NCI-H510A treated with DMSO at 0.1 percent for 48 hours (cell line): ENCODE measurements around the gene SHMT1.
"Not testable (repeated sequence)": the region's sequence is repeated elsewhere in the genome, so short reads cannot be mapped to it uniquely, and the experiment has no call there.

Experiments
- DNase-seq: peaks from one replicate; lab custom pipeline; 2025; lab: John Stamatoyannopoulos, UW

SHMT1 gene

DNA sequence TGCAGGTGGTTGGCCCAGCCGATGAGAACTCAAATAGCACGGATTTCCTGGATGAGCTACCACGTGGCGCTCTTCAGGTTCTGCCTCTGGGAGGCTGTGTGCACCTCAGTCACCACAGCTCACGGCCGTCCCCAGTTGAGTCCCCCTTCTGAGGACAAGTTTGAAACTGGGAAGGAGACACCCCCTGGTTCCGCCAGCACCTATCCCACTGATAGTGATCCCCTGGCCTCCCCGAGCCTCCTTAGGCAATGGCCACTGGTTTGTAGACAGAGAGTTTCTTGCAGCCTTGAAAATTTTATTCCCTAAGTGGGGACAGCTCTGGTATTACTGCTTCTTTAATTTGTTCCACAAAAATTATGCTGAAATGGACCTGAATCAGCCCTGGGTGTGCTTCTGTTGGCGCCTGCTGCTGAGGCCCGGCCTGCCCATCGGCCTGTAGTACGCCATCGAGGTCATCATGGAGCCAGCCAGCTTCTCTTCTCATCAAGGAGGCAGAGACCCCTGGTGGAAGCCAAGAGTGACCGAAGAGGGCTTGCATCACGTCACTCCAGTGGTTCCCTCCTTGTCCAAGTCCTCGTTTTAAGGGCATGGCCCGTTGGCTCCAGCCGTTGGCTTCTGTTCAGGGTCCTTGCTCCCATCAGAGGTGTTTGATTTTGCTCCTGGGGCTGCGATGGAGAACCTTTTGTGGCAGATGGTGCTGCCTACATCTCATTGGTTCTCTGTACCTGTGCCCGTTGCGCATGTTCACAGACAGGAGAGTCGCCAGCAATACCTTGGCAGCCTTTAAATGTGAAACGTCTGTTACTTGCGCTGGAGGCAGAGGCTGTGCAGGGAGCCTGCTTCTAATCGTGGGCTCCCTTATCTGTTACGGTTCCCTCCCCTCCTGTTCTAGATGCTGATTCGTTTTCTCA, 39.0 kb downstream of the SHMT1 start:
- DNase-seq: no peak

DNA sequence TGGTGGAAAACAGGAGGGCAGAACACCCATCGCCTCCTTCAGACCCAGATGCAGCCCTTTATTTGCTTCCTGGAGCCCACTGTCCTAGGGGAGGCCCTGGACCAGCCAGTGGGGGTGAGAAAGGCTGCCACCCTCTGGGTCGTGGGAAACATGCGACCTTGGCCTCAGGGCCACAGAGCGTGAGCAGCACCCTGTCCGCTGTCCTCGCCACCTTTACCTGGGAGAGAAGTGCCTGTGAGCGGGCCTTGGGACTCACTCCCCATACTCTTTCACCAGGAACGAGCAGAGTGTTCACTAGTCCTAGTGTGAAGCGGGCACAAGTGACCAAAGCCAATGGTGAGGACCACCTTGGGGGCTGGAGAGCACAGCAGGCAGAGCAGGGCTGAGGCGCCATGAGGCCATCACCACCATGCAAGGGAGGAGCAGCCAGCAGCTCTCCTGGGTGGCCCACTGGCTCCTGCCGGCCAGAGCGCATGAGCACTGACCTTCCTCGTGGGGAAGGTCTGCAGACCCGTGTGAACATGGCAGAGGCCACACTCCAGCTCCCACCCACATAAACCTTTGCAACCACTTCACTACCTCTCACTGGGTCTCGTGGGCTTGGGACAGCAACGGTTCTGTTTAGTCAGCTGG, 39.7 kb downstream of the SHMT1 start:
- DNase-seq: no peak

DNA sequence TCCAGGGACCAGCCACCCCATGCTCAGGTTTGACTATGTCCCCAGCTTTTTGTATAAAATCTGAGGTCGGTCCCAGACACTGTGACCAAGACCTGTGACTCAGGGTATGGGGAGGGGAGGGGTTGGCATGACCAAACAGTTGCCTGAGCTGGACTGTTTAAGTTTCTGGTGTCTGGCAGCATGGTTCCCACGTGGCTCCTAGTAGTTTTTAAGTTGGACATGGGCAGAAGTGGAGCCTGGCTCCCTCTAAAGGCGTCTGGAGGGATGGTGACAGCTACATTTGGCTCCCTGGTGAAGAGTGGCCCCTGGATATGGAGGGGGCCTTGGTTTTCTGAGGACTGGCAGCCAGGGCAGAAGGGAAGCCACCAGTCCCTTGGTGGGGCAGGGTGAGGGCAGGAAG, 40.3 kb downstream of the SHMT1 start:
- no peak for DNase-seq

DNA sequence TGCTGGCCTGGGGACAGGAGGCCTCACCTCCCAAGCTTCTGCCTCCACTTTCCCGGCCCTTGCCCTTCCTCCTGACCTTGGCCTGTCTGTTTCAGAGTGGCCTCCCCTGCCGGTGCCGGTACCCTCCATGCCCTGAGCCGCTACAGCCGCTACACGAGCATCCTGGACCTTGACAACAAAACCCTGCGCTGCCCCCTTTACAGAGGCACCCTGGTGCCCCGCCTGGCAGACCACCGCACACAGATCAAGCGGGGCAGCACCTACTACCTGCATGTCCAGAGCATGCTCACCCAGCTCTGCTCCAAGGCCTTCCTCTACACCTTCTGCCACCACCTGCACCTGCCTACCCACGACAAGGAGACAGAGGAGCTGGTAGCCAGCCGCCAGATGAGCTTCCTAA, 40.8 kb downstream of the SHMT1 start:
- DNase-seq: no peak

DNA sequence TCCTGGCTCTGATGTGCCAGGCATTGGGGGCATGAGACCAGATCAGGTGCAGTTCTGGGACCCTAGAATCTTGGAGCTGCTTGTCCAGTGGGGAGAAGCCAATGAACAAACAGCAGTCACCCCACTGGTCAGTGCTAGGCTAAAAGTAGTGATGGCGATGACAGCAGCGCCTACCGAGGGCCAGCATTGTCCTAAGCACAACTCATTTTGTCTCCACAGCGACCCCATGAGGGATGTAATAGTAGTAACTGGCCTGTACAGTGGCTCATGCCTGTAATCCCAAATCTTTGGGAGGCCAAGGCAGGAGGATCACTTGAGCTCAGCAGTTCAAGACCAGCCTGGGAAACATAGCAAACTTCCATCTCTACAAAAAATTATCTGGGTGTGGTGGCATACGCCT, 42.0 kb downstream of the SHMT1 start:
- no peak for DNase-seq

DNA sequence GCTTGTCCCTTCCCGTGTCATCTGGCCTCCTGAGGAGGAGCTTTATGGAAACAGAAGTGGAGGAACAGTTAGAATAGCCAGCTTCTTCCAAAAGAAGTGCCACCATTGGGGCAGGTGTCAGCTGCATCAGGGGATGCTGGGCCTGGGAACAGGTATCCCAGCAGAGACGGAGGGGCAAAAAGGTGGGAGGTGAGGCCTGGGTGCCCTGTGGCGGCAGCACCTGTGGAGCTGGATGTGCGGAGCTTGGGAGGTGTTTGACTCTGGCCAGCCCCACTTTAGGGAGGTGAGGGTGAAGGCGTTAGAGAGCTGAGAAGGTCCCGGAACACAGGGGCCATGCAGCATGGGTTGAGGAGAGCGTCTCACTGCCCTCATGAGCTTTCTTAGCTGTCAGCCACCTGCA, 43.0 kb downstream of the SHMT1 start:
- no peak for DNase-seq

DNA sequence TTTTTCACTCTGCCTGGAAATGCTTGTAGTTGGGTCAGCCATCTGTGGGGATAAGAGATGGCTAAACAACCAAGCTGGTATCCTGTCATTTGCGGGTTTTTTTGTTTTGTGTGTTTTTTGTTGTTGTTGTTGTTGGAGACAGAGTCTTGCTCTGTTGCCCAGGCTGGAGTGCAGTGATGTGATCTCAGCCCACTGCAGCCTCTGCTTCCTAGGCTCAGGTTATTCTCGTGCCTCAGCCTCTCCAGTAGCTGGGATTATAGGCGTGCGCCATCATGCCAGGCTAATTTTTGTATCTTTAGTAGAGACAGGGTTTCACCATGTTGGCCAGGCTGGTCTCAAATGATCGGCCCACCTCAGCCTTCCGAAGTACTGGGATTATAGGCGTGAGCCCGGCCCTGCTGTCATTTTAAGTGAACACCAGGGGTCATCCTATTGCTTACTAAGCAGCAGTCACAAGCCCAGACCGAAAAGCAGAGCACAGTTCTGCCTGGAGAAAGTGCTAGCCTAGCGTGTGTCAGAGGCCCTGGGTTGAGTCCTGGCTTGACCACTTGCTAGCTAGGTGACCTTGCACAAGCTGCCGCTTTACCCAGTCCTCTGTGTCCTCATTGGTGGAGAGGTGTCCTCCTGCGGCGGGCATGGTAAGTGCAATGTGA, 43.6 kb downstream of the SHMT1 start:
- DNase-seq: peak; percentile 46

DNA sequence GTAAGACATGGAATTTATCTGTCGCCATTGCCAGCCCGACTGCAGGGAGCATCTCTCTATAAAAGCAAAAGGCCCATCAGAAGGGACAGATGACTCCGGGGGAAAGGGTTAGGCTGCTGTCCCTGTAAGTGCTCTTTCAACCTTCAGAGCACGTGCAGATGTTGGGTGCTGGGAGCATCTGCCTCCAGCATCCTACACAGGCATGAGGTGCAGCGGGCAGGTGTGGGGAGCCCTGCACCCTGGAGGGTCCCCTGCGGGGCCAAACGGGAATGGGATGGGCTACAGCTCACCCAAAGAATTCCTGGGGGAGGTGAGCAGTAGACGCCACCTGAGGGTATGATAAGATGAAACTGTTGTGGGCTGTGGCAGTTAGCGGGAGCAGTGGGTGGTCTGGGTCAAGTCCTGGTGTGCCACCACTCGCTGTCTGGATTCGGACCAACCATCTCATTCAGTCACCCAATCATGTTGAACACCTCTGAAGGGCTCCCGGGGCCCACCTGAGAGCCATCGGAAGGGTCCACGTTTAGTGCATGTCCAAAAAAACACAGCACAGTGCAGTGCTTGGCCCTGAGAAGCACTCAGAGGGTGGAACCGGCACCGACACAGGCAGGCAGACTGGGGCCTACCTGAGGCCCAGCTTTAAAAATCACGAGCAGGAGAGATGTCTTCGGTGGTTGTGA, 44.4 kb downstream of the SHMT1 start:
- no peak for DNase-seq

DNA sequence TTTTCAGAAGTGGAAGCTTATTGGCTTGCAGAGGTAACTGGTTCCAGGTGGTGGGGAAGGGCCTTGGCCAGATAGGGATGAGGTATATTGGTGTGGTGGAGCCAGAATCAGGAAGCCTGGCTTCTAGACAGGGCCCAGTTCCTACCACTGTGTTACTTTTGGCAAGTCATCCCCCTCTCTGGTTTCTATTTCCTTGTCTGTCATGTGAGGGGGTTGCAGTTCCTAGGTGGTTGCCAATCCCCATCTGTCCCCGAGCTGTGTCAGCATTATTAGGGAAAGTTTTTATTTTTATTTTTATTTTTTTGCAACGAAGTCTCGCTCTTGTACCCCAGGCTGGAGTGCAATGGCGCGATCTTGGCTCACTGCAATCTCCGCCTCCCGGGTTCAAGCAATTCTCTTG, 45.2 kb downstream of the SHMT1 start:
- DNase-seq: no peak

DNA sequence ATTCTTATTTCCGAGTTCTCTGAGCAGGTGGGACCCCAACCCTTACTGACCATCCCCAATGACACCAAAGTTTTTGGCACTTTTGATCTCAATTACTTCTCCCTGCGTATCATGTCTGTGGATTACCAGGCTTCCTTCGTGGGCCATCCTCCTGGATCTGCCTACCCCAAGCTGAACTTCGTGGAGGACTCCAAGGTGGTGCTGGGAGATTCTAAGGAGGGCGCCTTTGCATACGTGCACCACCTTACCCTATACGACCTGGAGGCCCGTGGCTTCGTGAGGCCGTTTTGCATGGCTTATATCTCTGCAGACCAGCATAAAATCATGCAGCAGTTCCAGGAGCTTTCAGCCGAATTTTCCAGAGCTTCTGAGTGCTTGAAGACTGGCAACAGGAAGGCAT, 47.4 kb downstream of the SHMT1 start:
- DNase-seq: no peak

DNA sequence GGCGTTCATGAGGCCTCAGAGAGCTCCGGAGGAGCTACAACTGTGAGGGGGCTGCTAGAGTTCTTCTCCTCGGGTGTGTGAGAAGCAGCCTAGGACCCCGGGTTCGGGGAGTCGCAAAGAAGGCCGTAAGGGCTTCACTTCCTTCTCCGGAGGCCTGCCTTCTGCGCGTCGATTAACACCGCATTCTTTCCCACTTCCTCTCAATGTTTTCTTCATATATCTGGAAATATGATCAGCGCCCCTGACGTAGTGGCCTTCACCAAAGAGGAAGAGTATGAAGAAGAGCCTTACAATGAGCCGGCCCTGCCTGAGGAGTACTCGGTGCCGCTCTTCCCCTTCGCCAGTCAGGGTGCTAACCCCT, 47.8 kb downstream of the SHMT1 start:
- no peak for DNase-seq

DNA sequence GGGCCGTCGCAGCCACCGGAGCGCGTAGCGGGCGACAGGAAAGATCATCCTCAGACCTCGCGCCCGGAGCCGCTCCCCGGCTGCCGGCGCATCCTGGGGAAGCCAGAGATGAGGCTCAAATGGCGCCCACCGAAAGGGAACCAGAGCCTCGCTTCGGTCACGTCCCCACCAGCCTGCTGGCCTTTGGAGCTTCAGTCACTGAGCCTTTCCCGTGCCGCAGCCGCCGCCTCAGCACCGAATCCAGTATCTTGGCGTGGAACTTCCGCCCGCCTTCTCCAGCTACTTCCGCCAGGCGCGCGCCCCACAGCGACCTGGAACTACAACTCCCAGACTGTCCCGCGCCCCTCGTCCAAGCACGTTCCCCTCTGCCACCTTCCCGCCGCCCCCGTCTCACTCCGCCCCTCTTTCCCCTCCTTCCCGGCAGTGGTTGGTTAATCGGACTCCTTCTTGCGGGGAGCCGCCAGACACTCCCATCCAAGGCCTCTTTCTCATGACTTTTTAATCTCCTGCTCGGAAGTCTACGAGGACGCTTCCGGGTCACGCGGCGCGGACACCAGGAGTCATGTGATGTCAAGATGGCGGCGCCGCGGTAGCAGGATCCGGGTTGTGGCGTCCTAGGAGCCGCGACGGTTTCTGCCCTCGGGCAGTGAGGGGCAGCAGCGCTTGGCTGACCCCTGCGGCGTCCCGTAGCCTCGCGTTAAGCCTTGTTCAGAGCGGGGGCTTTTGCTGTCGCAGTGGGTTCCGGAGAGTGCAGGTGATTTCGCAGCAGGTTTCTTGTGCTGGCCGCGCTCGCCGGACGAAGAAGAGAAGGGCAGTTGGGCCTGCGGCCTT, 48.4 kb downstream of the SHMT1 start, which contains the start of the genes SMCR8 and TOP3A:
Gene SMCR8 (plus strand): TSS at position 563 of the 831 bp plus-strand sequence. CDS start 497 bp downstream, outside the sequence.
Gene TOP3A (minus strand): TSS at position 264 of the 831 bp plus-strand sequence. CDS start 216 bp downstream, at position 48.
- DNase-seq: peak; percentile 97

DNA sequence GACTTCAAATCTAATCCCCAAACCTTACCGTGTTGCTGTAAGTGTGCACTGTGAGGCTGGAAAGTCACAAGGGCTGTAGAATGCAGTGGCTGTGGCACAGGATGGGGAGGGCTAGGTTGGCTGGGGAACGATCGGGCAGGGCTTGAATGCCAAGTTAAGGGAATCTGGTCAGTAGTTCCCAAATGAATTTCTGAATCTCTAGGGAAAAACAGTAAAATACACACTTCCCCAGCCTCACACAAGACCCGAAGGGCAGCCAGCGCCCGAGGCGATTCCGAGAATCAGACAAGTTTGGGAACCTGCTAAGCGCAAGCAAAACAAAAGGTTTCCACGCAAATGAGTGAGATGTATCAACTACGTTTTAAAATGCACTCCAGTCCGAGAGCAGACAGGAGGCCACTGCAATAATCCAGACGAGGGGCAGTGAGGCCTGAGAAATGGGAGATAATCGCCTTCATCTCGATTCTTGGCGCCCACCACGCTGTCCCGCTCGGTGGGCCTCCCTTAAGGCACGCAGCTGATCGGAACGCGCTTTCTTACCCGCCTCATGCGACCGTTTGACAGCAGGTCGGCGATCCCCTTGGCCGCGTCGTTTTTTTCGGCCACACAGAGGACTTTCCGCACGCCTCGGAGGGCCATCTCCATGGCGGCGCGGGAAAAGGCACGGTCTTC, 49.2 kb downstream of the SHMT1 start:
- no peak for DNase-seq

DNA sequence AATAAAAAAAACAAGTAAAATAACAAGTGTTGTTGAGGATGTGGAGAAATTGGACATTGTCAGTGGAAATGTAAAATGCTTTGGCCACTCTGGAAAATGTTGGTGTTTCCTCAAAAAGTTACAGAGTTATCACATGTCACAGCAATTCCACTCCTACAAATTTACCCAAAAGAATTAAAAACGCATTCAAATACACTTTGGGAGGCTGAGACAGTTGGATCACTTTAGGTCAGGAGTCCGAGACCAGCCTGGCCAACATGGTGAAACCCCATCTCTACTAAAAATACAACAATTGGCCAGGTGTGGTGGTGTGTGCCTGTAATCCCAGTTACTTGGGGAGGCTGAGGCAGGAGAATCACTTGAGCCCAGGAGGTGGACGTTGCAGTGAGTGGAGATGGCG, 54.1 kb downstream of the SHMT1 start:
- DNase-seq: no peak

DNA sequence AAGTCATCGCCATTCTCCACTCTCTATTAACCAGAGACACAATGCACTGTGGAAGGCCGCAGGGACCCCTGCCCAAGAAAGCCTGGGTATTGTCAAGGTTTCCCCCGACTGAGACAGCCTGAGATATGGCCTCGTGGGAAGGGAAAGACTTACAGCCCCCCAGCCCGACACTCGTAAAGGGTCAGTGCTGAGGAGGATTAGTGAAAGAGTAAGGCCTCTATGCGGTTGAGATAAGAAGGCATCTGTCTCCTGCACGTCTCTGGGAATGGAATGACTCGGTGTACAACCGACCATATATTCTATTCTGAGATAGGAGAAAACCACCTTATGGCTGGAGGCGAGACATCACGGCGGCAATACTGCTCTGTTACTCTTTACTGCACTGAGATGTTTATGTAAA, 60.1 kb downstream of the SHMT1 start:
- not testable (repeated sequence) for DNase-seq

DNA sequence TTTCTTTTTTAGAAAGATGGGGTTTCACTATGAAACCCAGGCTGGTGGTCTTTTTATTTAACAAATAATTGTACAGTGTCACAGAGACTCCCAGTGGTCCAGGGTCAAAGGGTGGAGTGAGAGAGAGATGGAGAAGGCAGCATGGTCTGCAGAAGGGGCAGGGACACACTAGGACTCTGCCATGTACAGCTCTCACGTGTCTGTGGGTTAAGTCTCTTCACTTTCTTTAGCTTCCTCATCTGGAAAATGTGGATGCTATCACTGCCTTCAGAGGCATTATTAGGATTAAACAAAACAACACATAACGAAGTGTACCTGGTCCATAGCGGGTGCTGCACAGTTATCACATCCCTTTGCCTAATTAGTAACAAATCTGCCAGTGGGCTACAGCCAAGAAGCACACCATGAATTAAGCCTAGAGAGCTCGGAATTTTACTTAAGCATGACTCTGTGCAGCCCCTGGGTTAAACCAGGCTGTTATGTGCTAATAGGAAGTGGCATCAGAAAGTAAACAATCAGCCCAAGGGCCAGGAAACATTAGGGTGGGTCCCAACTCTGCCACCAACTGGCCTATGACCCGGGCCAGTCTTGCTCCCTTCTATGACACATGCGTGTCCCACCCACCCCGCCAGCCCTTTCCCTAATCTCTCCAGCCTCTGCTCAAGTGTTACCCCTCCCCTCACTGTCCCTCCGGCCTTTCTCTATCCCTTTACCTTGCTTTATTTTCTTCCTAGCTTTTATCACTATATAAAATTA, 62.4 kb downstream of the SHMT1 start:
- no peak for DNase-seq

DNA sequence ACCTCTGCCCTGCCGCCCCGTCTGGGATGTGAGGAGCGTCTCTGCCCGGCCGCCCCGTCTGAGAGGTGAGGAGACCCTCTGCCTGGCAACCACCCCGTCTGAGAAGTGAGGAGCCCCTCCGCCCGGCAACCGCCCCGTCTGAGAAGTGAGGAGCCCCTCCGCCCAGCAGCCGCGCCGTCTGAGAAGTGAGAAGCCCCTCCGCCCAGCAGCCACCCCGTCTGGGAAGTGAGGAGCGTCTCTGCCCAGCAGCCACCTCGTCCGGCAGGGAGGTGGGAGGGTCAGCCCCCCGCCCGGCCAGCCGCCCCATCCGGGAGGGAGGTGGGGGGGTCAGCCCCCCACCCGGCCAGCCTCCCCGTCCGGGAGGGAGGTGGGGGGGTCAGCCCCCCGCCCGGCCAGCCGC, 65.3 kb downstream of the SHMT1 start:
- not testable (repeated sequence) for DNase-seq

DNA sequence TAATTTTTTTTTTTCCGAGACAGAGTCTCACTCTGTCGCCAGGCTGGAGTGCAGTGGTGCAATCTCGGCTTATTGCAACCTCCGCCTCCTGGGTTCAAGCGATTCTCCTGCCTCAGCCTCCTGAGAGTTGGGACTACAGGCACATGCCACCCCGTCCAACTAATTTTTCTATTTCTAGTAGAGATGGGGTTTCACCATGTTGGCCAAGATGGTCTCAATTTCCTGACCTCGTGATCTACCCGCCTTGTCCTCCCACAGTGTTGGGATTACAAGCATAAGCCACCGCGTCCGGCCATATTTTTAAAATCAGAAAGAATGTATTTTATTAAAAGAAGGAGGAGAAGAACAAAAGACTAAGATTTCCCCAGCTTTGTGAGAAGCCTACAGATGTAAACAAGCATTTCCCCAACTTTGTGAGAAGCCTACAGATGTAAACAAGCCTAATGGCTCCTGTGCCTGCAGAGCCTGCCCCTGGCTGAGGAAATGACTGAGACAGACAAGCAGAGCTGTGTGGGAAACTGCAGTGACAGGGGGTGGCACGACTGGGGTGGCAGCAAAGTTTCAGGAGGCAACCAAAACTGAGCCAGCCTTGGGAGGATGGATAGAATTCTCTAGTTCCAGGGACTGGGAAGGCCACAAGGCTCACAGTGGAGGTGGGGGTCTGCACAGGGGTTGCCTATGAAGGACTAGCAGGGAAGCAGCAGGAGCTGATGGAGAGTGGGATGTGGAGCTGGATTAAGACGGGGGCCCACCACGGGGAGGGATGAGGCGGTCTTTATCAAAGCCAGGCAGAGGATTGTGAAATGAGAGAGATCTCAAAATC, 71.4 kb downstream of the SHMT1 start:
- DNase-seq: no peak

DNA sequence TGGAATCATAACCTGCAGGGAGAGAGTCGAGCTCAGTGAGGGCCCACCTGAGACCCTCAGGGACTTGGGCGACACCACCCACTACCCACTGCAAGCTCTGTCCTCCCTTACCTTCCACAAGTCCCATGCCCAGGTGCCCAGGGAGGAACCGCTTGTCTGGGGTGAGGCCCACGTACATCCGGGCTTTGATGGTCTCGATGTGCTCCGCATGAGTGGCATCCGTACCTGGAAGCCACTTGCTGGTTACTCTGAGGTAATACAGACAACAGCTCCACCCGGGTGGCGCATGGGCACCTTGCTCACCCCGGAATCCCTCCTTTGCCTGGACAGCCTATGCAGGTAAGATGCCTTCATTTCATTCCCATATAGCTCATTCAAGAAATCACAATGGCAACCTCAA, 78.1 kb downstream of the SHMT1 start:
- no peak for DNase-seq
